NCI-H187 (cell line): Measurements from ENCODE around the gene DNAI1.
"Not testable (repeated sequence)": the region's sequence is repeated elsewhere in the genome, so short reads cannot be mapped to it uniquely, and the experiment has no call there.

ENCODE experiments used
- DNase-seq, 2 experiments: peaks; one replicate each; lab custom pipeline; 2025; lab: John Stamatoyannopoulos, UW

Gene DNAI1

DNA sequence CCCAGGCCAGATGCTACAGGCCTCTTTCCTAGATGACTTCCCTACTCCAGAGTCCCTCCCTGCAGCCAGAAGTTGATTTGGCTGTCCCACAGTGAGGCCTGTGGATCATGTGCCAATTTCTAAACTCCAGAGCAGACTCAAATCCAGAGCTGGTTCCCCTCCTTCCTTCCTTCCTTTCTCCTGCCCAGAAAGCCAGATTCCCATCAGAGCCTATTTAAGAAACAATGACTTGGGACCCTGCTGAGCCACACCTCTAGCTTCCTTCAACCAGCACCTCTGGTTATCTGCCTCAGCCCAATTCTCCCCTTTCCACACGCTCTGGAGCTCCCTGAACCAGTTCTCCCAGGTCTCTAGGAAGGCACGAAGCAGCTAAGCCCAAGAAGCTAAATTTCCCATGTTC, 7.5 kb upstream of the DNAI1 start:
- no peak for DNase-seq

DNA sequence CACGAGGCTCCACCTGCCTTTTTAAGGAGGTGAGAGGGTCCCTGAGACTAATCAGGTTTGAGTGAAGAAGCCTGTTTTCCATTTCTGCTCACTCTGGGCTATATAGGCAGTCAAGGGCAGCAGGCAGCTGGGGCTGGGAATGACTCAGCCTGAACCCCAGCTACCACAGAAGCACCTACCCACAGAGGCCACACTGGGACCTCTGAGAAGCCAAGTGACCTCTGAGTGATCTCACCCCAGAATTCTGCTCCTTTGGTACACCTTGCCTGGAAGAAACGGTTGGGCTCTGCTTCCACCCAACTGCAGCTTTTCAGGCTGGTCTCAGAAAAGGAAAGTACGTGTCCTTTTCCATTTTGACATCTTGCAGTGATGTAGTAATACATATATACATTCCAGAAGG, 7.1 kb upstream of the DNAI1 start:
- DNase-seq, result no peak

DNA sequence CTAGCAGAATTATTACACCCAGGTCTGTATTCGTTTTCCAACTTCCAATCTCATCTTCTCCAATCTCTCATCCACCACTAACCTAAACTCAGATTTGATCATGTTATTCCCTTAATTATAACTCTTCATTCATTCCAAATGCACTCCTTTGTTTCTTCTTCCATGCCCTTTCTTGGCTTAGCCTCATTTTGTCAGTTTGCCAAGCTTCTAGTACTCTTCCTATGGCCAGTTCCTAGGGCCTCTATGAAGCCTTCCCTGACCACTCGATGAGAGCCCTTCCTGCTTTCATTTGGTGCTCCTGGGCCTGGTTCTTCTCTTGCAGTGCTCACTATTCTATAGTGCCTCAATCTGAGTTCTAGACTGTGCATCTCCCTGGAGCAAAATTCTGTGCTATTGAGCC, 6.0 kb upstream of the DNAI1 start:
- DNase-seq, result no peak

DNA sequence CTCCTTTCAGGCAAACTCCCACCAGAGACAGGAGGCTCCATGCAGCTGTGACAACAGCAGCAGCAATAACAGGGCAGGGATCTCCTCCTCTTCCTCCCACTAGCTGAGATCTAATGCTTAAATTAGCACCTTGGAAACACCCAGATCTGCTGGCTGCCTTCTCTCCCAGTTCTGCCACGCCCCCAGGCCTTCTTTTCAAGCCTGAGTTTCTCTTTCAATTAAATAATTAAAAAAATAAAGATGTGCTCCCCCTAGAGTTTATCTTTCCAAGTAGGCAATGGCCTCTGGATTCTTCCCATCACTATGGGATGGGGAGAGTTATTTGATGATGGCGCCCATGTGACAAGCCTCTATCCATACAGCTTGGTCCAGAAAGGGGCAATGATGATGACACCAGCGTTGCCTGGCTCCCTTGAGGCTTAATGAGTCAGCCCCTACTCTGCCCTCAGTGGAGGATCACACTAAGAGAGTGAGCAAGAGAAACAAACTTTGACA, 4.0 kb upstream of the DNAI1 start:
- DNase-seq, result no peak

DNA sequence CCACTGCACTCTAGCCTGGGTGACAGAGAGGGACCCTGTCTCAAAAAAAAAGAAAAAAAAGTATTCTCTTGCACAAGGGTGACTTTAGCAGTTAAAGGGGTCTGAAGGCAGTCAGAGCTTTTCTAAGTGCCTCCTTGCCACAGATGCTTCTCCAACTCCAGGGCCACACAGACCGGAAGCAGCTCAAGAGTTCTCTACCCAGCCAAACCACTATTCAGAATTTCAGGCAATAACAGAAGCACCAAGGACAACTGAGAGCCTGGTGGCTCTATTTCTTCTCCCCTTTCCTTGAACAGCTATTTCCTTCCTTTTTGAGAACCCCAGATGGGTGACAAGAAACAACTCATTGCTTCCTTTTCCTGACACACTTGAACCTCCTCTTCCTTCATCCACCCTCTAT, 2.5 kb upstream of the DNAI1 start:
- DNase-seq, result no peak

DNA sequence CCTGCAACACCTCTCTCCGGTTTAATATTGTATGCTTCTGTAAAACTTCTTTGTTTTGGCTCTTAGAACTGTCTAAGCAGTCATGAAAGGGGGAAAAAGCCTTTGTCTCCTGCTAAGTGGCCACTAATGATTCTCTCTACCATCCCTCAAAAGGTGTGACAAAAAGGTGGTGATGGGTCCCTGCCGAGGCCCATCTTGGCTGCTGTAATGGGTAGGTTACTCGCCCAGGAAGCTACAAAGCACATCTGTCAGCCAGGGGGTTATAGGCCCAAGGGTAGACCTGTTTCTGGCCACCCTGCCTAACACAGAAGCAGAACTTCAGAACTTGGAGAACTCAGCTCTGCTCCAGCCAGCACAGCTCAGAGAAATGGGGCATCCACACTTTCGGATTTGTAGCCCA, 1.9 kb upstream of the DNAI1 start:
- no peak for DNase-seq

DNA sequence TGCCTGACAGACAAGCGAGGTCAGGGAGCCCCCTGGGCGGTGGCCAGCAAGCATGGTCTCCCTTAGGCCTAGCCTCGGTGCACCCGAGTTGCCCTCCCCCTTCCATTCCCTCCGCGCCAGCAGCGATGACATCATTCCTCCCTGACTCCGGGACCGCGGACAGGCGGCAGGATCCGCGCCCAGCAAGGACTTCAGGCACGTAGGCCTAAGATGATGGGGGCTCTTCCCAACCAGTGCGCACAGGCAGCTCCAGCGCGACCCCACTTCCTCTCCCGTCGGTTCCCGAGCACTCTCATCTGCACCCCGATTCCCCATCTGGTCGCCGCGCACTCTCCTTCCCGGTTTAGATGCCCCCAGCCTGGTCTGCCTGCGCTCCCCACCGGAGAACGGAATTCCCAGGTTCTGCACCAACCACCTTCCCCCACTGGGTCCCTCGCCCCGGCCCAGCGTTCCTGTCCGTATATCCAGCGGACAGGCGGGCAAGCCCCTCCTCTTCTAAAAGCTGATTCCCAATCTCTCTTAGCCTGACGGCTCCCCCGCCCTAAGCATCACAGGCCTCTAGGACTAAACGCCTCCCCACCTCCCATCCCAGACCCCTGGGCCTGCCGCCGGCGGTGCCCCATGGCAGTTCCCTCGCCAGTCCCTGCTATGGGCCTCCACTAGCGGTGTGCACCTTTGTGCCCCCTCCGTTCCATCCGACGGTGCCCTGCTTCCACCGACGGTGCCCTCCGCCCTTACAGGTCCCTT, 1.2 kb upstream of the DNAI1 start:
- DNase-seq, result no peak

GRCh38 chr9:34458959-34459340, 345 bp downstream of the DNAI1 start:
- DNase-seq, result no peak

- no peak for DNase-seq
Observed at GRCh38 chr9:34459356-34459755, 751 bp downstream of the DNAI1 start.

GRCh38 chr9:34459941-34460340, 1.3 kb downstream of the DNAI1 start:
- DNase-seq, result no peak

GRCh38 chr9:34463098-34463900, 4.7 kb downstream of the DNAI1 start:
- DNase-seq, result no peak

DNA sequence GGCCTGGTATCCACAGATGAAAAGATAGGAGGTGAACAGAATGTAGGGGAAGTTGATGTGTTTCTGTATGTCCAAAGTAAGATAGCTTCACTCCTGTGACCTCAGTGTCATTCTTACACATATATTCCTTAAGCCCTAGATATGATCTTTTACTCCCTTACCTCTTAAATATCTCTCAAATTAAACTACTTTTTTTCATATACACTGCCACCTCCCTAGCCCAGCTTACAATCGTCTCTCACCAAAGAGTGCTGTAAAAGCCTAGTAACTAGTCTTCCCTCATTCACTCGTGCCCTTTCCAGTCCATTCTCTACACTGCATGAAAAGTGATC, 5.3 kb downstream of the DNAI1 start:
- no peak for DNase-seq

DNA sequence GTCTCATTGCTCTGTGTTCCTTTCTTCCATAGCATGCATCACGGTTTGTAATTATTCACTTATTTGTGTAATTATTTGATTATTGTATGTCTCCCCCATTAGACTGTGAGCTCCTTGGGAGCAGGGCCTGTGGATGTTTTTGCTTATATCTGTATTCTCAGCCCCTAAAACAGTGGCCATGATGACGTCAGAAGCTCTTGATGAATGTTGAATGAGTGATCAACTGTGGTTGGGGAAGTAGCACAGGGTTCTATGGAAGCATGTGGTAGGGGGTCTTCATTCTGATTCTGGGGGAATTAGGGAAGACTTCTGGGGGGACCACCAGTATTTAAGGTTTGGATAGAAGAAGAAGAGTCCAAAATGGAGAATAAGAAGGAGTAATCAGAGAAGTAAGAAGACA, 6.0 kb downstream of the DNAI1 start:
- no peak for DNase-seq

GRCh38 chr9:34465468-34465867, 6.9 kb downstream of the DNAI1 start:
- no peak for DNase-seq

DNA sequence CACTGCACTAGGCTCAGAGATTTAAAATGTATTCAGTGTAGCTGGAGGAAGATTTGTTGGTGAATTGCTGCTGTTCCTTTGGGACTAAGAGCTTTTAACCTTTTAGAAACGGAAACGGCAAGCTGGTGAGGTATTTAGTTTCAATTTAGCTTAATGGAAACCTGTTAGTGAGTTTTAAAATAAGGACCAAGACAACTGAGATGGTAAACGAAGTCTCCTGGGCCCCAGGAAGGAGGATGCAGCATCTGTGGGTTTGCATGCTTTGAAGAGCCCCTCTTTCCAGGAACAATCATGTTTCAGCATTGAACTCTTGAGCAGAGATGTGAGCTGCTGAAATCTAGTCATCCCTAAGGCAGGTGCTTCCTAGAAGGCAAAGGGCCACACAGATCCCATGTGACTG, 16.5 kb downstream of the DNAI1 start:
- no peak for DNase-seq

GRCh38 chr9:34477541-34477940, 18.9 kb downstream of the DNAI1 start:
- no peak for DNase-seq

- no peak for DNase-seq
Observed at GRCh38 chr9:34479431-34479866, 20.8 kb downstream of the DNAI1 start.

DNA sequence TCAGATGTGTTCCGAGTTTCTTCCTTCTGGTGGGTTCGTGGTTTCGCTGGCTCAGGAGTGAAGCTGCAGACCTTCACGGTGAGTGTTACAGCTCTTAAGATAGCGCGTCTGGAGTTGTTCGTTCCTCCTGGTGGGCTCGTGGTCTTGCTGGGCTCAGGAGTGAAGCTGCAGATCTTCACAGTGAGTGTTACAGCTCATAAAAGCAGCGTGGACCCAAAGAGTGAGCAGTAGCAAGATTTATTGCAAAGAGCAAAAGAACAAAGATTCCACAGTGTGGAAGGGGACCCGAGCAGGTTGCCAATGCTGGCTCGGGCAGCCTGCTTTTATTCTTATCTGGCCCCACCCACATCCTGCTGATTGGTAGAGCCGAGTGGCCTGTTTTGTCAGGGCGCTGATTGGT, 23.0 kb downstream of the DNAI1 start:
- not testable (repeated sequence) for DNase-seq

GRCh38 chr9:34482746-34483145, 24.1 kb downstream of the DNAI1 start:
- not testable (repeated sequence) for DNase-seq

DNA sequence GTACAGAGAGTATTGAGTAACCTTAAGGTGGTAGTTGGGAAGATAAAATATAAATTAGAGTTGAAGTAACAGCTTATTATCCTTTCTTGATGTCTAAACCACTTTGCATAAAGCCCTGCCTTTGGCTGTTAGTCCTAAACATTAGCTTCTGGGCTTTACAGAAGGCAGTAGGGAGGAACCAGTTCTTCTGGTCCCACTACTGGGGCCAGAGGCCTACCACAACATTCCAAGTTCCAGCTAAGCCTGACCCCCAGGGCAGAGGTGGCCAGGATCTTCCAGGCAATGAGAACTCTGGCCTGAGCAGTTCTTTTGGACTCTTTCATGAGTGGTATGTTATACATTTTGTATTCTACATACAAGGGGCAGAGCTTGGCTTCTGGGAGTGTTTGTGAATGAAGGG, 26.1 kb downstream of the DNAI1 start:
- DNase-seq, result no peak

DNA sequence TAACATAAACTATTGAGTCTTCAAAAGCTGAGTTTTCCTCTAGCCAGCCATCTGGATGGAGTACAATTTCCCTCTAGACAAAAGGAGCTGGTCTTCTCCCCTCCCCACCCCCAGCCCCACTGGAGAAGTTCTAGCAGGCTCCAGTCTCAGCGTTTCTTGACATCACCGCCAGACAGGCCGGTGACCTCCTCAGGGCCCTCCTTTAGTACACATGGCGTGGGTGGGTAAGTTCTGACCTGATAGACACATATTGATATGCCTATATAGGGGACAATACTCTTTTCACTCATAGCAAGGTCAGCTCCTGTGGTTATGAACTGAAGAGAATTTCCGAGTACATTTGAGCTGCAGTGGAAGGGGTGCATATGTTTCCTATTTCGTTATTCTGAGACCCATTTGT, 27.2 kb downstream of the DNAI1 start:
- no peak for DNase-seq

DNA sequence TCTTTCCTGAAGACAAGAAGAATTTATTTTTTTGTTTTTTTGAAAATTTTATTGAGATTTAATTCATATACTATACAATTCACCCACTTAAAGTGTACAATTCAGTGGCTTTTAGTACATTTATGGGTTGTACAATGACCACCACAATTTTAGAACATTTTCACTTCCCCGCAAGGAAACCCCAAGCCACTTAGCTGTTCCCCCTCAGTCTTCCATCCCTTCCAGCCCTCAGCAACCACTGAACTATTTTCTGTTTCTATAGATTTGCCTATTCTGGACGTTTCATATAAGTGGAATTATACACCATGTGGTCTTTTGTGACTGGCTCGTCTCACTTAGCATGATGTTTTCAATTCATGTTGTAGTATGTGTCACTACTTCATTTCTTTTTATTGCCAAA, 28.0 kb downstream of the DNAI1 start:
- no peak for DNase-seq

GRCh38 chr9:34490360-34490759, 31.8 kb downstream of the DNAI1 start:
- no peak for DNase-seq

DNA sequence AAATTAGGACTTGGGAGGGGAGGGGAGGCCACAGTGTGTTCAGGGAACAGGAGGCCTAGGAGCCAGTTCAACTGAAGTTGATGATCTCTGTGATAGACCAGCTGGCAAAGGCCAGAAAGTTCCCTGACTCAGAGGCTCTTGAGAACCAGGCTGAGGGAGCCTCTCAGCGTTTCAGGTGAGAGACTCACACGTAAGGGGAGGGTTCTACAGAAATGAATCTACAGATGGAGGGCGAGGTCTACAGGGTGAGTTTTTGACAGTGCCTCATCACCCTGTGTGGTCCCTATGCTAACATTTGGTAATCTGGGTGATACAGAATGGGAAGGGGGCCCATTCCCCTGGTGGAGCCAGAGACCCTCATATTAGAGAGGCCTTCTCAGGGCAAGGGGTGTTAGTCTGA, 32.2 kb downstream of the DNAI1 start:
- DNase-seq, result no peak
